Heart left ventricle (tissue), 13 donors: Measurements from ENCODE around the gene C8A.

ENCODE experiments used
- POLR2A ChIP-seq, 2 donors: fragments of 450-650 bp; IDR thresholded peaks; one replicate each; pipeline ENCODE4 v1.6.1; 2017; ENCODE audit warnings: antibody characterized with exemption in 2 of 2, mild to moderate bottlenecking in 2 of 2, moderate library complexity in 2 of 2
- TF ChIP-seq, protein P1 (sequence below), 12 donors: fragments of 200-600 bp; sonication (generic) in 4 of 12; IDR thresholded peaks; one replicate each; pipeline versions ENCODE4 v1.5.0 to v1.8.0; 2018 to 2022; ENCODE audit warnings: antibody characterized with exemption in 12 of 12, mild to moderate bottlenecking in 5 of 12
- donor health status: ischemic (EF 13 %, LVEDD 7.1; RV severe dilation, severe dysfunction).
- donor health status: DM: no; HTN: yes; CAD: no.
- donor health status: DM: no; HTN: no; CAD: no.
- donor health status: ischemic (EF 25% LVEDD 6.9; RV normal size, moderate dysfunction).
- donor health status: ischemic (EF 25% LVEDD 5.7; RV mildly dilated, moderate dysfunction).
- donor health status: ischemic (EF 35%, LVEDD 5.7; RV mildly dilated, moderate dysfunction).
- donor health status: nonischemic (EF 11% LVEDD 7.7; RV severe dilation, severe dysfunction).
- donor health status: DM: yes; HTN: yes; CAD: no.
- donor health status: PGD.
- donor health status: ischemic (EF 29% LVEDD 5.4; RV normal size, mild dysfunction).
- donor health status: nonischemic (EF 23%, LVEDD 6.1; RV moderate dilation, normal function).

DNA sequence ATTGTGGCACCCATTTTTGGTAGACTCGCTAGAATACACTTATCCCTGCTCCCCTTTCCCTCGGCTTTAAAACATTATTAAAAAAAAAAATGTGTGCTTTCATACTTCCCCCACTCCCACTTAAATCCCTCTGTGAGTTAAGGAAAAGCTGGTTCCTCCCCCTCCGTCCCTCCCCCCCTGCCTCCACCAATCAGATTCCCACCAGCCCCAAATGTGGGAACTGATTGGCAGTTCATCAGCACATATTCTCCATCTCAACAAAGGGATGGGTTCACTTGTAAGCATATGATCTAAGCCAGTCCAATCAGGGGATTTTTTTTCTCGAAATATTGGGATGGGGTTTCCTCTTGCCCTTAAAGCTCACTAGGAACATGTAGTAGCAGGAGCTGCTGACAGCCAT is 24.5 kb upstream of the C8A start:
- no peak for TF ChIP-seq POLR2A (IDR thresholded peaks at IDR 0.05)
- TF ChIP-seq, protein P1, sequence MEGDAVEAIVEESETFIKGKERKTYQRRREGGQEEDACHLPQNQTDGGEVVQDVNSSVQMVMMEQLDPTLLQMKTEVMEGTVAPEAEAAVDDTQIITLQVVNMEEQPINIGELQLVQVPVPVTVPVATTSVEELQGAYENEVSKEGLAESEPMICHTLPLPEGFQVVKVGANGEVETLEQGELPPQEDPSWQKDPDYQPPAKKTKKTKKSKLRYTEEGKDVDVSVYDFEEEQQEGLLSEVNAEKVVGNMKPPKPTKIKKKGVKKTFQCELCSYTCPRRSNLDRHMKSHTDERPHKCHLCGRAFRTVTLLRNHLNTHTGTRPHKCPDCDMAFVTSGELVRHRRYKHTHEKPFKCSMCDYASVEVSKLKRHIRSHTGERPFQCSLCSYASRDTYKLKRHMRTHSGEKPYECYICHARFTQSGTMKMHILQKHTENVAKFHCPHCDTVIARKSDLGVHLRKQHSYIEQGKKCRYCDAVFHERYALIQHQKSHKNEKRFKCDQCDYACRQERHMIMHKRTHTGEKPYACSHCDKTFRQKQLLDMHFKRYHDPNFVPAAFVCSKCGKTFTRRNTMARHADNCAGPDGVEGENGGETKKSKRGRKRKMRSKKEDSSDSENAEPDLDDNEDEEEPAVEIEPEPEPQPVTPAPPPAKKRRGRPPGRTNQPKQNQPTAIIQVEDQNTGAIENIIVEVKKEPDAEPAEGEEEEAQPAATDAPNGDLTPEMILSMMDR (IDR thresholded peaks at IDR 0.05), result no peak
